T follicular helper cell (primary cell): ENCODE data around the gene GNG13.
"Not testable (repeated sequence)": the region's sequence is repeated elsewhere in the genome, so short reads cannot be mapped to it uniquely, and the experiment has no call there.

Experiments
- DNase-seq: peaks from one replicate; pipeline ENCODE4 v3.0.0-alpha.2; 2020; ENCODE audit warnings: low read depth
- total RNA-seq, 2 experiments: gene quantifications; one replicate each; lab custom pipeline; 2026; lab: John Stamatoyannopoulos, UW

GNG13 gene, protein sequence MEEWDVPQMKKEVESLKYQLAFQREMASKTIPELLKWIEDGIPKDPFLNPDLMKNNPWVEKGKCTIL
- total RNA-seq, result 0 reads per million in 2 experiments

GRCh38 chr16:799948-800833 is at the start of gene GNG13:
Gene GNG13, minus strand, starts transcription at chr16:800734. Its CDS starts 1,657 bp downstream, at chr16:799077.
- DNase-seq, result no peak

GRCh38 chr16:848510-849253 is 48.1 kb upstream of the GNG13 start:
- no peak for DNase-seq

DNA sequence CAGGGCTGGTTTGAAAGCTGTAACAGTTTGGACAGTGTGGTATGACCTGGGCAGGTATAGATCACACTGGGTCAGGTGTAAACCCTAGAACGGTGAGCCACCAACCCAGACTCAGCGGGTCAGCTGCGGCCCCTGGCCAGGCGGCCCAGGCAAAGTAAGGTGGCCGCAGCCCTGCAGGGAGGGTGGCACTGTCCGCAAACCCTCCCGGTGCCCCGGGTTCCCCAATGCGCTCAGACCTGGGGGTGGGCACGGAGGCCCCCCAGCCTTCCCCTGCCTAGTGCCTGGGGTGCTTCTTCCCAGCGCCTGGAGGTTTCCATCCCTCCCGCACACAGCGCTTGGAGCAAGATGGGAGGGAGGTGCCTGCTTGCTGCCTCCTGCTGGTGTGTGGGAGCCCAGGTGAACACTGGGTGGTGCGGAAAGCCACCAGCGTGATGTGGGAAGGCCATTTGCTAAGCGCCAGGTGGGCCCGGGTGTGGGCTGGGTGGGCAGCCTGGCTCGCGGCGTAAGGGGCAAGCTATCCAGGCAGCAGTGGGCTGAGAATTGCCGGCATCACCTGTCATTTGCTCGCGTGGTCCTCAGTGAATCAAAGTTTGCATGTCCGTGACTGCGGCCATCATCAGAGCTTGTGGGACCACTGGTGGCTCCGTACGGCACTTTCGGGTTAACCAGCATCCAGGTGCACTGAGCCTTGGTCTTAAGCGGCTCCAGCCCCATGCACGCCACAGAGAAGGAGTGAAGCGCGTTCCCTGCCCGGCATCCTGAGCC is 47.3 kb upstream of the GNG13 start:
- no peak for DNase-seq

GRCh38 chr16:847151-847550 is 46.6 kb upstream of the GNG13 start:
- no peak for DNase-seq

DNA sequence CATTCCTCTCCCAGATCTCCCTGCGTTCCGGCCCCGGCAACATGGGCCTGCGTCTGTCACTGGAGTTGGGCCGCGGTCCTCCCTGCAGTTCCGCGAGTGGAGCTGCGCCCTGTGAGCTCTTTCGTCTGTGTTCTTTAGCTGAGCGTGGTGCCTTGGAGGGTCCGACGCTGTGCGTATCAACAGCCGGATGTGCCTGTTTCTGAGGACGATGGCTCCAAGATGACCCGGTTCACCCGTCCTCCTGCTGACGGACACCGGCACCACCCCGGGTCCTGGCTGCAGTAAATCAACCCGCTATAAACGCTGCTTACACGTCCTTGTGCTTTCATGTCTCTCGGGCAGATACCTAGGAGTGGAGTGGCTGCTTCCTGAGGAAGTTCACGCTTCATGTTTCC is 44.8 kb upstream of the GNG13 start:
- no peak for DNase-seq

DNA sequence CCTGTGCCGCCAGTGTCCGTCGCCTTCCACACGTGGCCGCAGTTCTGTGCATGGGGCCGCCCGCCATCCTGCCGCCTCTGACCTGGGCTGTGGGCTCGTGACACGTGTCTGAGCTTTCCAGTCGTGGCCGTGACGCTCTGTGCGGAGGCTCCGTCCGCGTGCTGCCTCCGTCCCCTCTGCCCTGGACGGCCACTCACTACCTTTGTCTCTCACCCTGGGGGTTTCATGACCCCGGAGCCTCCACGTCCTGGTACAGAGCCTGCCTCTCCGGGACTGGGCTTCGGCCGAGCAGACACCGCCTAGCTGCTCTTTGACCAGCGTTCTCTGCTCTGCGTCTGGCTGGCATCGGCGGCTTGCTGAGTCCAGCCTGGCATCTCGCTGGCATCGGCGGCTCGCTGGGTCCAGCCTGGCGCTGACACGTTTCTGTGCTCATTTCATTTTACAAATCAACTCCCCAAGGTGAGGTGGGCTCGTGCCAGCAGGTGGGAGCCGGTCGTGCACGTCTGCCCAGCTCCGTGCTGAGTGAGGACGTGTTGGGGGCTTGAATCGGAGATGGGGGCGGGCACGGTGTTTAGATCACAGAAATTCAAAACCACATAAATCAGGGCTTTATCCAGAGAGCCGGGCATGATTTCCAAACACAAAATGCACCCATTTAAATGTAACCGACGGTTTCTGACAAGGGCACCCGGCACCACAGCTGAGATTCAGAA is 44.3 kb upstream of the GNG13 start:
- no peak for DNase-seq

DNA sequence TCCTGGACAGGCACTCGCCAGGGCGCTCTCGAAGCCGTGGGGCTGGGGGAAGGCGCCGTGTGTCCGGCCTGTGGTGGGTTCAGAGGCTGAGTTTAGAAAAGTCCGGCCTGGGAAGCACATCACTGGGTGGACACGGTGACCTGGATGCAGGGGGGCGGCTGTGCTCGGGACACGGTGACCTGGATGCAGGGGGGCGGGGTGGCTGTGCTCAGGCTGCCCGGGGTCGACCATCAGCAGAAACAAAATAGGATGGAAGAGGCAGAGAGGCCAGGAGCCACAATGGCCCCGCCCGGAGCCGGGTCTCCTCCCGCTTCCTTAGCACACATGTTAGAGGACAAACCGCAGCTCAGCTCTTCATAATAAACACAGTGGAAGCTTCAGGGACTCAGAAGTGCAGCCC is 43.2 kb upstream of the GNG13 start:
- DNase-seq, result no peak

DNA sequence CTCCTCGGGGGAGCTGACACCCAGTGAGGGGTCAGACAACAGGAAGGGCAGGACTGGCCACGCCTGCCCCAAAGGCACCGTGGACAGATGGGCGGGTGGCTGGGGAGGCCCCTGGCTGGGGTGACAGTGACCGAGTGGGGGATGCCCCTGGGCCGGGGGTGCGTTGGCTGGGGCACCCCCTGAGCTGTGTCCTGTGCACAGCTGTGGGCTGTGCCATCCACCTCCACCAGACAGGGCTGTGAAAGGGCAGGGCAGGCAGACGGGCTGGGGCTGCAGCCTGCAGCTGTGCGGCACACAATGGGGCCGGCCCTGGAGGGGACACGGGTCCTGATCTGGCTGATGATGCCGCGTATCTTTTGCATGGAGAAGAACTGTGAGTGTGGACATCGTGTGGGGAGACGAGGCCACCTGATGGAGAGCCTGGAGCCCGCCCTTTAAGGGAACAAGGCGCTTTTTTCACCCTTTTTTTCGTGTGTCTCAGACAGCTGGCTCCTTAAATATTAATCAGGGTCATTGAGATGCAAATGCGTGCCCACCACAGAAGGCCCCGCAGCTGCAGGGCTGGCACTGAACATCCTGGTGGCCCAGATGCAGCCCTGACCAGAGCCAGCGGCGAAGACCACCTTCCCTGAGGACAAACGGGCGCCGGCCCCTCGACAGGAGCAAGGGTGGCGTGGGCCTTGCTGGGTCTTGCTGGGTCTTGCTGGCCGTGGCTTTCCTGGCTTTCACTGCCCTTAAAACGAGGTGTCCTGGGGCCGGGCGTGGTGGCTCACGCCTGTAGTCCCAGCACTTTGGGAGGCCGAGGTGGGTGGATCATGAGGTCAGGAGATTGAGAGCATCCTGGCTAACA is 42.4 kb upstream of the GNG13 start:
- DNase-seq, result no peak

DNA sequence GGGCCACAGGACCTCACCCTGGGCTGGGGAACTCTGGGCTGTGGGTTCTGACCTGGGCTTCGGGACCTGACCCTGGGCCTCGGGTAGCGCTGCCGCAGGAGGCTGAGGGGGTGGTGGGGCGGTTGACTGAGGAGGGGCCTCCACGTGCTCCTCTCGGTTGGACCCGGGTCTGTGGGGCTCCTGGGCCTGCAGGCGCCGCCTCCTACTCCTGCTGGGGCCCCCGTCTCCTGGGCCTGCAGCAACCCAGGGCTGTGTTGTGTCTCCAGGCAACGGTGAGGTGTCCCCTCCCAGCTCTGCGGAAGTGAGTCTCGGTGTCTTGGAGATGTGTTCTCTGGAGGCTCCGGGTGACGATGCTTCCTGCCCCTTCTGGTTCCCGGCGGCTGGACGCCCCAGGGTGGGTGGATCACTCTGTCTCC is 41.5 kb upstream of the GNG13 start:
- no peak for DNase-seq

GRCh38 chr16:841455-842060 is 41.0 kb upstream of the GNG13 start:
- no peak for DNase-seq

DNA sequence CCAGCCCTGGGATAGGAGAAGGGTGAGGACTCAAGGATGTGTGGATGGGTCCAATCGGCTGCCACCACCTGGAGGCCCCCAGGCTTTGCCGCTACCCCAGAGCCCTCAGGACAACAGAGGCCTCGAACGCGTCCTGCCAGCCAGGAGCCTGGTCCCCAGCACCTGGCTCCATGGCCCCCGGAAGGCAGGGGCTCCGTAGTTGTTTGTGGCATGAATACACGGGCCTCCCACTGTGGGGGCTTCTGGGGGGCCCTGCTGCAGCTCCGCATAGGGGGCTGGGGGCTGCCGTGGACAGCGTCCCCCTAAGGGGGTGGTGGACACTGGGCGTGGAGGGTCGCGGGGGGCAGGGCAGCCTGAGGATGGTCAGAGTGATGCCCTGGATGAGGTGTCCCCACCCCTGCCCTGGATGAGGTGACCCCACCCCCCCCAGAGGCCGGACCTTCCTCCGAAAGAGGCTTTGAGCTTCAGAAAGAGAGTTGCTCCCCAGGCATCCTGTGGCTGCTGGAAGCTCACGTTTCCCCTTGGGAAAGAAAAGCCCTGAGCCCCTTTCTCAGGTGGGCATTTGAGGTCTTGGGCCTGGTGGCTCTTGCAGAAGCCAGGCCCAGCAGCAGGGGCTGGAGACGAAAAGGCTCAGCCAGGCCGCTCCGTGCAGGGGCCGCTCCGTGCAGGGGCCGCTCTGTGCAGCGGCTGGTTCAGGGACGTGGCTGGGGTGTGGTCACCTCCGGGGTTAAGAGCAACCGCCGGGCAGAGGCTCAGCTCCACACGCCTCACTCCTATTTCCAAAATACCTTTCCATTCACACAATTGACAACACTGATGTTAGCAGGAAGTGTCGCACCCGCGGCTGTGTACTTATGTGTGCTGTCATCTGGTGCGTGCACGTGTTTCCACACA is 40.3 kb upstream of the GNG13 start:
- DNase-seq, result no peak

DNA sequence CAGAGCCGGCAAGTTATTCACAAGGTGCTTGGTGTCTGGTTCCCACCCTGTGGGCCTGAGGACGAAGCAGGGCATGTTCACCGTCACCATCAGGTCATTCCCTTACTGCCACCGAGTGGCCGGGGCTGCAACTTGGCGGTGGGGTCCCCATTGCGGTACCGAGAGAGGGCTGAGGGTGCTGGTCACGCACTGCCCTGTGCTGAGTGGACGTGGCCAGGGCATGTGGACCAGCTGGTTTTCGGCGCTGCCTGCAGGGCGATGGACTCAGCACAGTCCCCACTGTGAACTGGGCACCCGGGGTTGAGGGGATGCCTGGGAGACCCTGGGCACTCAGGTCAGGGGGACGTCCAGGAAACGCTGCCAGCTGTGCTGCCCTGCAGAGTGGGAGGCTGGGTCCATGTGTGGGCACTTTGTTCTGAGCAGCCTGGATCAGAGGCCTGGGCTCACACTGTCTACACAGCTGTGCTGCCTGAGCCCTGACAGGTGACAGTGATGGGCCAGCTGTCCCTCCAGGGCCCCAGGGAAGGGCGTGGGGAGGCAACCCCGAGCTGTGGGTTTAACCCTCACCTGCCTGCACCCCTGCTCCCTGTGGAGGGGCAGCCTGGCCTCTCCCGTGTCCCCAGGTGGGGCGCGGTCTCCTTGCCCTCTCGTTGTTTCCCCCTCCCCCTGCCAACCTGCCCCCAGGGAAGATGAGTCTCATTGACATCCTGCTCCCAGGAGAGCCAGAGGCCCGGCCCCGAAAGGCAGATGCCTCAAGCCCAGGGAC is 39.3 kb upstream of the GNG13 start:
- no peak for DNase-seq

DNA sequence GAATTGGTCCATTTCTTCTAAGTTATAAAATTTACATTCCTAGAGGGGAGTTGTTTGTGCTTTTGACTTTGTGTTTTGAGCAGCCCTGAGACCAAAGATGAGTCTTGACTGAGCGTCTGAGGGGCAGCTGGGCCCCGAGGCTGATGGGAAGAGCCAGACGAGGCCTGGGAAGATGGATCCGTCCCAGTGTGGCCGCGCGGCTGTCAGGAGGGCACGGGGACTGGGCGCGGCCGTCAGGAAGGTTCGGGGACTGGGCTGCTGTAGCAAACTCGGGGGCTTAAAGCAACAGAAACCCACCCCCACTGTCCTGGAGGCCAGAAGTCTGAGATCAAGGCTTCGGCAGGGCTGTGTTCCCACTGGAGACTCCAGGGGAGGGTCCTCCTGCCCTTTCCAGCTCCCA is 38.2 kb upstream of the GNG13 start:
- no peak for DNase-seq

DNA sequence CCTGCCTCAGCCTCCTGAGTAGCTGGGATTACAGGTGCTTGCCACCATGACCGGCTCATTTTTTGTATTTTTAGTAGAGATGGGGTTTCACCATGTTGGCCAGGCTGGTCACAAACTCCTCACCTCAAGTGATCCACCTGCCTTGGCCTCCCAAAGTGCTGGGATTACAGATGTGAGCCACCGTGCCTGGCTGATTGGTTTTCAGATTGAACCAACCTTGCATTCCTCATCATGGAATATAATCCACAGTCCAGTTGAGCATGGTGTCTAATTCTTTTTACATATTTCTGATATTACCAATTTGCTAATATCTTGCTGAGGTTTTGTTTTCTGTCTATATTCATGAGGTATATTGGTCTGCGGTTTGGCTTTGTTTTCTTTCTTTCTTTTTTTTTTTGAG is 36.3 kb upstream of the GNG13 start:
- not testable (repeated sequence) for DNase-seq

DNA sequence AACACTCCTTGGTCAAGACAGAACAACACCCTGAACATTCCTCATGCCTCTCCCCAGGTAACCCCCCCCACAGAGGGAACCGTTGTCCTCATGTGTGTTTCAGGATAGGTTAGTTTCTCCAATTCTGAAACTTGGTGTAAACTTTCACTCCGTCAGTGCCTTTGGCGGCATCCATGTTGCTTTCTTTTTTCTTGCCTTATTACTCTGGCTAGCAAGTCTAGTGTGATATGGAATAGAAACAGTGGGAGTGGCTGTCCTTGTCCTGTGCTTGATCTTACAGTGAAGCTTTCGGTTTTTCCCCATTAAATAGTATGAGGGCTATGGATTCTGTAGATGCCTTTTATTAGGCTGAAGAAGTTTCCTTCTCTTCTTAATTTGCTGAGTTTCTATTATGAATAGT is 35.7 kb upstream of the GNG13 start:
- DNase-seq, result no peak

GRCh38 chr16:835373-835772 is 34.8 kb upstream of the GNG13 start:
- no peak for DNase-seq

DNA sequence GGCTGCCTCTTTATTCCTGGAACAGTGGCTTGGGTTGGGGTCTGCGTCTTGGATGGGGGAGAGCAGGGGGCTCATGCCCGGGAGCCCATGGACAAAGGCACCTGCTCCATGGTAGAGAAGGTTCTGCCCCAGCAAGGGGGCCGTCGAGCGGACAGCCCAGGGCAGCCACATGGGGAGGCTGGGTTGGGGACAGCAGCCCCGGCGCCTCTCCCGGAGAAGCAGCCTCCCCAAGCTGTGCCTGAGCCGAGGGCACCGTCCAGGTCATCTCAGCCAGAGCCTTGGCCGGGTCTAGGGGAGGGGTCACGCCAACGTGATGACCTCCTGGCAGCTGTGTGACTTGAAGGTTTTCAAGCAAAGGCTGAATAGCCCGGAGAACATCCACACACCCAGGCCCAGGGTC is 32.9 kb upstream of the GNG13 start:
- DNase-seq, result no peak

DNA sequence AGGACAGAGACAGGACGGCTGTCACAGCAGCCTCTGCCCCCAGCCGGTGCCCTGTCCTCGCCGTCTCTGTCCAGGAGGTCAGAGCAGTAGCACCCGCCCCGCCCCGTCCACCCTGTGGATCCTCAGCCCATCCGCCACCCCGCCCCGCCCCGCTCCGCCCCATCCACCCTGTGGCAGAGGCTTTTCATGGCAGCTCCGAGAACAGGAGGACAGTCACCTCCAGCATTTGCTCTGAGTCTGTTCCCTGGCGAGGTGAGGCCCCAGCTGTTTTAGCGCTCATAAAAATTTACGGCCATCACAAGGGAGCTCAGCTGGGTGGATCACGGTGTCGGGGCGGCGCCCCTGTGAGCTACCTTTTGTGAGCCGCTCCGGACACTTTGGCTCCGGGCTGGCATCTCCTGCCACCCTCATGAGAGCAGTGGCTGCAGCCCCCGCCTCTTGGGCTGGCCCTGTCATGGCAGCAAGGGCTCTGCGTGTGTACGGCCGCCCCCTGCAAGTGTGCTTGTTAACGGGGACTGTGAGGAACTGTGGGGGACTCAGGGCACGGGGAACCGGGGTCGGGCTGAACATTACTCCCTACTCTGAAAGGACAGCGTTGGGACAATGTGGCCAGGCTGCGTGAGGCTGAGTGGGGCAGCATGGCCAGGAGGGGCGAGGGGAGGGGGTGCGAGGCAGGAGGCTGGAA is 32.3 kb upstream of the GNG13 start:
- no peak for DNase-seq
